HFFc6 (cell line): Measurements from ENCODE around the gene DNMBP. TPM values are rescaled to one million over a fixed set of nuclear protein-coding genes. Genes with fewer than 3 reads are reported as not detected.

Source experiments
- DNase-seq: peaks from one replicate; pipeline ENCODE4 v3.0.0-alpha.2; 2018
- H3K27ac Mint-ChIP-seq: 2 replicates; pipeline ENCODE4 v1.8.0; 2020; ENCODE audit warnings: mild to moderate bottlenecking, mixed read lengths
- H3K27me3 Mint-ChIP-seq: 2 replicates; pipeline ENCODE4 v1.8.0; 2021; ENCODE audit warnings: mild to moderate bottlenecking, moderate library complexity, mixed read lengths; ENCODE audit not compliant: insufficient read depth
- H3K36me3 Mint-ChIP-seq: 2 replicates; pipeline ENCODE4 v1.8.0; 2021; ENCODE audit warnings: low read depth, mixed read lengths
- H3K4me1 Mint-ChIP-seq: 2 replicates; pipeline ENCODE4 v1.8.0; 2020; ENCODE audit warnings: low read depth, mixed read lengths
- H3K4me3 Mint-ChIP-seq: 2 replicates; pipeline ENCODE4 v1.8.0; 2020; ENCODE audit warnings: mild to moderate bottlenecking, moderate library complexity, mixed read lengths
- H3K9me3 Mint-ChIP-seq: 2 replicates; pipeline ENCODE4 v1.8.0; 2020; ENCODE audit warnings: mild to moderate bottlenecking, mixed read lengths
- CTCF ChIP-seq: fragments of 200-600 bp; sonication (generic); IDR thresholded peaks from 2 replicates; pipeline ENCODE4 v1.5.0; 2021; ENCODE audit warnings: antibody characterized with exemption, mild to moderate bottlenecking
- total RNA-seq, 6 experiments: library from RNA; stranded (reverse); fragmentation: NEBNext Ultra II Directional; extraction: Animal tissue kit (Norgen Biotek cat#: 25700); gene quantifications; 2 replicates in 1 of 6; 3 replicates in 5 of 6; pipeline ENCODE4 v1.2.3, GENCODE V29; 2021

DNMBP gene
- total RNA-seq, 6 experiments from 2014 or later, result 24.9 to 44.7 (median 28.6) TPM

- no peaks in the 10 kb centered on the region; the same call in none of the 2 replicates for H3K27me3 Mint-ChIP-seq
- H3K36me3 Mint-ChIP-seq, result peaks cover 38% of the 10 kb centered on the region
- peak overlapping the region; percentile 95 for H3K27ac Mint-ChIP-seq
- H3K4me3 Mint-ChIP-seq, result peak overlapping the region; percentile 78
- H3K9me3 Mint-ChIP-seq, result no peaks in the 10 kb centered on the region
- DNase-seq, result no peak
- no peak for TF ChIP-seq CTCF
- peaks cover 74% of the 10 kb centered on the region for H3K4me1 Mint-ChIP-seq
Observed at GRCh38 chr10:99975942-99976809, 33.6 kb downstream of the DNMBP start.

- H3K36me3 Mint-ChIP-seq, result peaks cover 41% of the 10 kb centered on the region
- TF ChIP-seq CTCF, result no peak
- no peak for DNase-seq
- peaks cover 74% of the 10 kb centered on the region for H3K4me1 Mint-ChIP-seq
- no peaks in the 10 kb centered on the region; the same call in 1 of the 2 replicates for H3K27me3 Mint-ChIP-seq
- peak overlapping the region; percentile 95 for H3K27ac Mint-ChIP-seq
- H3K9me3 Mint-ChIP-seq, result no peaks in the 10 kb centered on the region
- peak overlapping the region; percentile 78 for H3K4me3 Mint-ChIP-seq
Observed at GRCh38 chr10:99975106-99975829, 34.5 kb downstream of the DNMBP start.

GRCh38 chr10:99973190-99973589 is 36.6 kb downstream of the DNMBP start:
- Mint-ChIP-seq H3K27ac (peak overlapping the region; percentile 72), H3K9me3 (no peaks in the 10 kb centered on the region), H3K27me3 (no peaks in the 10 kb centered on the region; the same call in 1 of the 2 replicates), H3K4me1 (peaks cover 75% of the 10 kb centered on the region), H3K36me3 (peaks cover 52% of the 10 kb centered on the region), H3K4me3 (no peak overlapping the region)
- no peak for DNase-seq
- TF ChIP-seq CTCF, result peak; percentile 65

DNA sequence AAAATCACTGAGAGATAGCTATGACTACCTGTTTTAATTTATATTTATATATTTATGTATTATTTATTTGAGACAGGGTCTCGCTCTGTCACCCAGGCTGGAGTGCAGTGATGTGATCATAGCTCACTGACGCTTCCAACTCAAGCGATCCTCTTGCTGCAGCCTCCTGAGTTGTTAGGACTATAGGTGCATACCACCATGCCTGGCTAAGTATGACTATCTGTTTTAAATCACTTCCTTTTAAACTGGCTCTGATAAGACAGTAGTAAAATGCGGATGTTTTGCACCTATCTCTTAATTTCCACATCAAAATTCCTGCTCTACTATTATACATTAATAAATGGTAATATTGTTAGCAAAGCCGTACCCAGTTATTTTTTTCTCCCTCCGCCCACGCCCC is 41.8 kb downstream of the DNMBP start:
- H3K36me3 Mint-ChIP-seq, result peaks cover 42% of the 10 kb centered on the region
- peaks cover 72% of the 10 kb centered on the region for H3K4me1 Mint-ChIP-seq
- TF ChIP-seq CTCF, result no peak
- H3K27me3 Mint-ChIP-seq, result no peaks in the 10 kb centered on the region
- H3K27ac Mint-ChIP-seq, result peak overlapping the region; percentile 74
- H3K9me3 Mint-ChIP-seq, result no peaks in the 10 kb centered on the region
- no peak overlapping the region for H3K4me3 Mint-ChIP-seq
- DNase-seq, result no peak

DNA sequence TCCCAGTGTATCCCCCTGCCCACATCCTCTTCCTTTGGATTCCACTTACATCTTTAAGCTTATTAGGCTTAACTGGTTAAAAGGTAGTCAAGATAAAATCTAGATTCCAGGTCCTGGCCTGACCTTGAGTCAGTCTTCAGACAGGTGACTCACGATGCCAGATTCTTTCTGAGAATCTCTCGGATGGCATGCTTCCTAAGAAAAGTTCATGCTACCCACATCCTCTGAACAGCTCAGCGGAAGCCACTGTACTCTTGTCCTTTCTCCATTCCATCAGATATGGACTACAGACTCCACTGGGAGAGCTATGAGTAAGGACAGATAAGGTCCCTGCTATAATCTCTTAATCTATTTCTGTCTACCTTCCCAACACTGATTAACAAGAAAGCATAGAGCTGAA is 43.4 kb downstream of the DNMBP start:
- H3K27ac Mint-ChIP-seq, result peak overlapping the region; percentile 92

More for the DNA sequence above, 43.4 kb downstream of the DNMBP start:
- Mint-ChIP-seq H3K27me3 (no peaks in the 10 kb centered on the region), H3K36me3 (peaks cover 40% of the 10 kb centered on the region), H3K4me3 (peak overlapping the region; percentile 71), H3K4me1 (peaks cover 87% of the 10 kb centered on the region), H3K9me3 (no peaks in the 10 kb centered on the region)
- TF ChIP-seq CTCF, result no peak
- peak; percentile 97 for DNase-seq
